GM04503 (cell line): ENCODE measurements around the gene LRPAP1.

ENCODE experiments used
- DNase-seq: peaks from one replicate; pipeline ENCODE4 v3.0.0-alpha.2; 2012; ENCODE audit warnings: low read depth

LRPAP1 gene

DNA sequence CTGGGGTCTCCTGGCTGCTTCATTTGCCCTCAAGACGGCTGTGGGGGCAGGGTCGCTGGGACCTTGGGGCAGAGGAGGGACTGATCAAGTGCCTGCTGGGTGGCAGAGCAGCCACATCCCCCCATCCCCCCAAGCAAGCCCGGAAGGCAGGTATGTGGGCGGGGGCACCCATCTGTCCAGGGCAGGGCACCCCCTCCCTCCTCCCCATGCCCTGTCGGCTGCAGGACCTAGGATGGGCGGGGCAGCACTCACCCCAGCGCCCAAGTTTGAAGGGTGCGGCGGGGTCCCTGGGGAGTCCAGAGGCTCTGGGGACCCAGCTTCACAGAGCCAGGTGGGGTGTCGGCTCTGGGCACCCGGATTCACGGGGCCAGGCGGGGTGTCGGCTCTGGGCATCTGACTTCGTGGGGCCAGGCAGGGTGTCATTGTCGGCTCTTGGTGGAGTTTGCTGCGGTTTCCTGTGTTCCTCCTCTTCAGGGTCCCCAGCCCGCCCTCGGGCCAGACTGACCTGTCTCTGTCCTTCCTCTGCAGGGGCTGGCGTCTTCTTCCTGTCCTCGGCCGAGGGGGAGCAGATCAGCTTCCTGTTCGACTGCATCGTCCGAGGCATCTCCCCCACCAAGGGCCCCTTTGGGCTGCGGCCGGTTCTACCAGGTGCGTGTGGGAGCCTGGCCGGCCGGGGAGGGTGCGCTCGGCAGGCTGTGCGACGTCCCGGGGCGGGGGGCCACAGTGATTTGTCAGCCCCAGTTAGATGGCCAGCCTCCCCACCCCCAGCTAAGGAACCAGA, 47.0 kb downstream of the LRPAP1 start:
- no peak for DNase-seq

DNA sequence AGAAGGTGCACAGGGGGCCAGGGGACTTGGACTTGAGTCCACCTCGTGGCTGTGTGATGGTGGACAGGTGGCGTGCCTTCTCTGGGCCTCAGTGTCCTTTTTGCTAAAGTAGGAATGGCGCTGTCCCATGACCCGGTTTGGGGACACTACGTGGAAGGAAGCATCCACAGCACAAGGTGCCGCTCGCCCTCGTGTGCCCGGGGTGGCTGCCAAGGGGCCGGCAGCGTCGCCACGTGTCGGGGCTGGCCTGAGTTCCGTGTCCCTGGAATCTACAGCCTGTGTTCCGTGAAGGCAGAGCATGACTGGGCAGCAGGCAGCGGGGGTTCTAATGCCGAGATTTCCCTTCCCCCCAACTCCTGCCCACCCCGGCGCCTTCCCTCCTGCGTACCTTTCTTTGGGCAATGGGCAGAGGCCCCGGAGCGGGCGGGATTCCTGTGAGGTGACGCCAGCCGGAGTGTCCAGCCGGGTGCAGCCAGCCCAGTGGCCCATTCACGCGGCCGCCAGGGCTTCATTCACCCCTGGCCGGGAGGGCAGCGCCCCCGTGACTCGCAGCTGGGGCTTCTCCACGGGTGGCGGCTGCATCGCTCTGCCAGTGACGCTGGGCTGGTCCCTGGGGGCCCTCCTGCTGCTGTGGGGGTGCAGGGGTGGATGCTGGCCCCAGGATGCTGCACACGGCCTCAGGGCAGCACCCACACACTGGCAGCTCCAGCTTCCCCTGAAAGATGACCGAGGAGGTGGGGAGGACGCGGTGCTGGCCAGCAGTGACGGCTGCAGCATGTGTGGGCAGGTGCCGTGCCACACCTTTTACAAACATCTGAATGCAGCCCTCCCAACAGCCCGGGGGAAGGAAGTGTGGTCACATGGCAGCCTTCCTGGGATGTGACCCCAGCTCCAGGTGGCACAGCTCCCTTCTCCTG, 47.9 kb downstream of the LRPAP1 start:
- DNase-seq = no peak

GRCh38 chr4:3483471-3483921, 48.7 kb downstream of the LRPAP1 start:
- DNase-seq = peak; percentile 44

- DNase-seq = no peak
These were observed 49.5 kb downstream of the LRPAP1 start for GRCh38 chr4:3482707-3483106.

- no peak for DNase-seq
These were observed 50.3 kb downstream of the LRPAP1 start for GRCh38 chr4:3481783-3482393.

DNA sequence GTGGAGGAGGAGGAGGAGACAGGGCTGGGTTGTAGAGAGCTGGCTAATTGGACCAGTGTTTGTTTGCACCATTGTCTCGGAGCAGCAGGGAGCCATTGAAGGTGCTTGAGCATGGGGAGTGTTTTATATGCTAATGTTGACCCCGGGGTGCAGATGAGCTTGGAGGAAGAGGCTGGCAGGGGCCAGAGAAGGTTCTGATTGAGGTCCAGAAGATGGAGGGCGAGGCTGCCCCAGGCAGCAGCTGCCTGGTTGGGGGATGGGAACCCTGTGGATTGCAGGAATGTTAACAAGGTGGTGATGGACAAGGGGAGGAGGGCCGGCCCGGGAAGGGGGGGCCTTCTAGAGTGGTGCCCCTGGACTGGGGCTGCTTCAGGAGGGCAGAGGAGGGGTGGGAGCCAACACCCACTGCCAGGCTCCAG, 51.1 kb downstream of the LRPAP1 start:
- DNase-seq = no peak

DNA sequence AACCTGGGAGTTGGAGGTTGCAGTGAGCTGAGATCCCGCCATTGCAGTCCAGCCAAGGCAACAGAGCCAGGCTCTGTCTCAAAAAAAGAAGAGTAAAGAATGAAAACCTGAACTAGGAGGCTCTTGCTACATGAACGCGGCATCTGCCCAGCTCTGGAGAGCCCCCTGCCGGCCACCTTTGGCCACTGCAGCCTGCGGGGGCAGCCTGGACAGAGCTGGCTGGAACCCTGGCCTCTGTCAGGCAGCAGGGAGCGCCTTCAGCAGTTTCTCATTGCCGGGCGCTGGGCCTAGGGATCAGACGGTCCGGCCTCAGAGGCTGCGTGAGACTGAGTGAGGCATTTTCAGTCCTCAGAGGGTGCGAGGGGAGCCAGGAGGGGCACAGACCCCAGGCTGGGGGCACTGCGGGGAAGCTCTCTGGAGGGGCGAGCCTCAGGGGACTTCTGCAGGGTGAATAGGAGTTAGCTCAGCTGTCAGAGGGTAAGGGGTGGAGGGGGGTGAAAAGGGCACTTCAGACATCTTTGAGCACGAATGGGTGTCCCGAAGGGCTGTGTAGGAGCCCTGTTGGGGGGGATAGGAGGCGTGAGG, 51.6 kb downstream of the LRPAP1 start:
- DNase-seq = peak; percentile 11

- no peak for DNase-seq
These were observed 52.7 kb downstream of the LRPAP1 start for GRCh38 chr4:3479358-3480101.

- DNase-seq = no peak
These were observed 53.5 kb downstream of the LRPAP1 start for GRCh38 chr4:3478446-3479357.

GRCh38 chr4:3477750-3478430, 54.3 kb downstream of the LRPAP1 start:
- no peak for DNase-seq

GRCh38 chr4:3476936-3477749, 55.1 kb downstream of the LRPAP1 start:
- DNase-seq = no peak

GRCh38 chr4:3476341-3476747, 55.9 kb downstream of the LRPAP1 start:
- no peak for DNase-seq

GRCh38 chr4:3475713-3476260, 56.4 kb downstream of the LRPAP1 start:
- no peak for DNase-seq

DNA sequence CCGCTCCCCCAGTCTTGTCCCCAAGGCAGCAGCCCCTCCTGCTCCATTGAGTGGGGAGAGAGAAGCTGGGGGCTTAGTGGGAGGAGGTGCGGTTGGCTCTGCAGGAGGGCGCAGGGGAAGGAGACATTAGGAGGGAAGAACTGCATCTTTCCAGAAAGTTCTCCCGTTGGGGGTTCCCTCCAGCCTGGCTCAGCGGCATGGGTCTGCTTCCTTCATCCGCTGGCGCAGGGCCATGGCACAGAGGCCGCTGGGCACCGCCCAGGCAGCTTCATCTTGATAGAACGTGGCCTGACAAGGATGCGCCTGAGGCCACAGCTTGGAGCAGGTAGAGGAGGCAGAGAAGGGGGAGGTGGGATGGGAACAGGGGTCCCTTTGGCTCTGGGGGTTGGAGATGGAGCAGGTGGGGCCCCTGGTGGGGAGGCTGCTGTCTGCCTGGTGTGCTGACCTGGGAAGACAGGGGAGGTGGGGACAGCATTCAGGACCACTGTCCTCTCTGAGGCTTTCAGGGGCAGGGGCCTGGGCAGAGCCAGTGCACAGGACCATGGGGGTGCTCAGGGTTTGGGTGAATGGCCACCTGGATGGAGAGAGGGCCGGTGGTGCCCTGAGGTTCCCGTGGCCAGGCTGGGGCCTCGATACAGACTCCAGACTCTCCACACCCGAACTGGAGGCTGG, 57.0 kb downstream of the LRPAP1 start:
- DNase-seq = no peak

GRCh38 chr4:3473996-3474765, 58.0 kb downstream of the LRPAP1 start:
- no peak for DNase-seq

DNA sequence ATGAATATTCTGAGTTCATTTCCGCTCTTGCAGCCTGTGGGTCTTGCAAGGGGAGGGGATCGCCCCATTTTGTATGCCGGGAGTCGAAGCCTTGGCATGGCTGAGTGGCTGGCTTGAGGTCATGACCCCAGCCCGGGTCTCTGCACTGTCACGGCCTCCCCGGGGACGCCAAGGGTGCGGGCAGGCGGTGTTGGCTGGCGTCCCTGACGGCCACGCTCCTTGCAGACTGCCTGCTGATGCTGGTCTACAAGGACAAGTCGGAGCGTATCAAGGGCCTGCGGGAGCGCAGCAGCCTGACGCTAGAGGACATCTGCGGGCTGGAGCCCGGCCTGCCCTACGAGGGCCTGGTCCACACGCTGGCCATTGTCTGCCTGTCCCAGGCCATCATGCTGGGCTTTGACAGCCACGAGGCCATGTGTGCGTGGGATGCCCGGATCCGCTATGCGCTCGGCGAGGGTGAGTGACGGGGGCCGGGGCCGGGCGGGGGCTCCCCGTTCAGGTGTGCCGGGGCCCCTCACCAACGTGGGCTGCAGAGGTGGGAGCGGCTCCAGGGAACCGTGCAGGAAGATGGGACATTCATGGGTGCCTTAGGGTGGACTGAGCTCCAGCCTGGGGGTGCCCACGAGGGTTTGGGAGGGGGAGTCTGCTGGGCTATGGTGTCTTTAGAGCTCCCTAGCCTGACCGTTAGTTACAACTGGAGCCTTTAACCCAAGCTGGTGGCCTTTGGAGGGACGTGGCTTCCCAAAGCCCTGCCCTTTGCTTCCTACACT, 58.9 kb downstream of the LRPAP1 start:
- no peak for DNase-seq
